Upper lobe of right lung (tissue), 1 donor: Measurements from ENCODE around the gene ATP5F1D. TPM values are rescaled to one million over a fixed set of nuclear protein-coding genes. Genes with fewer than 3 reads are reported as not detected.

Source experiments
- ATAC-seq: fragments of 200-7000 bp; cut with Tn5 transposase; one replicate; pipeline ENCODE4 v1.9.1; 2020; ENCODE audit warnings: mild to moderate bottlenecking, moderate library complexity
- DNase-seq: peaks from one replicate; pipeline ENCODE4 v3.0.0-alpha.2; 2020
- H3K27ac ChIP-seq: fragments of 200-600 bp; one replicate; pipeline ENCODE4 v1.8.0; 2022
- H3K27me3 ChIP-seq: fragments of 200-600 bp; one replicate; pipeline ENCODE4 v1.8.0; 2022; ENCODE audit warnings: mild to moderate bottlenecking
- H3K36me3 ChIP-seq: fragments of 200-600 bp; one replicate; pipeline ENCODE4 v1.8.0; 2022
- H3K4me1 ChIP-seq: fragments of 200-600 bp; one replicate; pipeline ENCODE4 v1.8.0; 2022
- H3K4me3 ChIP-seq: fragments of 200-600 bp; one replicate; pipeline ENCODE4 v1.8.0; 2022; ENCODE audit warnings: mild to moderate bottlenecking
- H3K9me3 ChIP-seq: fragments of 200-600 bp; one replicate; pipeline ENCODE4 v1.8.0; 2022
- CTCF ChIP-seq: fragments of 200-600 bp; IDR thresholded peaks from one replicate; pipeline ENCODE4 v1.8.0; 2022; ENCODE audit warnings: antibody characterized with exemption
- intact Hi-C: fragments of 100-400 bp; cut with DNase I; formaldehyde crosslinking; loops from one replicate; pipeline ENCODE4 v1.11.0; 2022
- total RNA-seq: library from RNA; stranded (reverse); fragmentation: NEBNext Ultra II Directional; extraction: Animal tissue kit (Norgen Biotek cat#: 25700); gene quantifications from one replicate; pipeline ENCODE4 v1.2.1, GENCODE V29; 2021
- donor health status: DM: no; HTN: yes; CAD: no; lungs with severe emphysema.

The ATP5F1D gene
- total RNA-seq, 1 donor from 2014 or later: 126 TPM

- DNase-seq (no peak), ATAC-seq (no peak)
- Histone ChIP-seq H3K27me3 (peaks cover 88% of the 10 kb centered on the region), H3K4me1 (no peaks in the 10 kb centered on the region), H3K9me3 (no peaks in the 10 kb centered on the region), H3K27ac (no peak overlapping the region), H3K4me3 (no peak overlapping the region), H3K36me3 (no peaks in the 10 kb centered on the region)
- TF ChIP-seq CTCF: no peak
- intact Hi-C loops: no loop called here
These were observed 49.4 kb downstream of the ATP5F1D start for GRCh38 chr19:1290703-1291651.

GRCh38 chr19:1291761-1292418 lies 50.3 kb downstream of the ATP5F1D start:
- Histone ChIP-seq H3K4me1 (no peaks in the 10 kb centered on the region), H3K9me3 (no peaks in the 10 kb centered on the region), H3K27ac (no peak overlapping the region), H3K4me3 (no peak overlapping the region), H3K27me3 (peaks cover 82% of the 10 kb centered on the region), H3K36me3 (no peaks in the 10 kb centered on the region)
- ATAC-seq (no peak), DNase-seq (no peak)
- no peak for TF ChIP-seq CTCF
- intact Hi-C loops: no loop called here

- H3K4me1 ChIP-seq: no peaks in the 10 kb centered on the region
- intact Hi-C loops: no loop called here
- no peak overlapping the region for H3K4me3 ChIP-seq
- DNase-seq: no peak
- ATAC-seq: no peak
- no peaks in the 10 kb centered on the region for H3K9me3 ChIP-seq
- H3K27ac ChIP-seq: no peak overlapping the region
- TF ChIP-seq CTCF: no peak
- H3K36me3 ChIP-seq: no peaks in the 10 kb centered on the region
- peaks cover 75% of the 10 kb centered on the region for H3K27me3 ChIP-seq
These were observed 51.0 kb downstream of the ATP5F1D start for GRCh38 chr19:1292419-1293151.

GRCh38 chr19:1293782-1294604 lies 52.4 kb downstream of the ATP5F1D start:
- ATAC-seq: no peak
- H3K4me1 ChIP-seq: no peaks in the 10 kb centered on the region
- no peak for TF ChIP-seq CTCF
- H3K4me3 ChIP-seq: no peak overlapping the region
- no peak for DNase-seq
- intact Hi-C loops: no loop called here
- peaks cover 61% of the 10 kb centered on the region for H3K27me3 ChIP-seq
- no peak overlapping the region for H3K27ac ChIP-seq
- no peaks in the 10 kb centered on the region for H3K36me3 ChIP-seq
- H3K9me3 ChIP-seq: no peaks in the 10 kb centered on the region

Other genes with a start within 250 kb of the ATP5F1D start
- not detected for gene GRIN3B, start 241.3 kb upstream of the ATP5F1D start, total RNA-seq
- 167 TPM for gene TMEM259, start 220.6 kb upstream of the ATP5F1D start, total RNA-seq
- not detected for gene RNU6-2, start 220.2 kb upstream of the ATP5F1D start, total RNA-seq
- gene CNN2, start 215.1 kb upstream of the ATP5F1D start, total RNA-seq: 220 TPM
- 51.0 TPM for gene ABCA7, start 201.6 kb upstream of the ATP5F1D start, total RNA-seq
- 98.2 TPM for gene ARHGAP45, start 174.6 kb upstream of the ATP5F1D start, total RNA-seq
- 155 TPM for gene POLR2E, start 146.4 kb upstream of the ATP5F1D start, total RNA-seq
- 387 TPM for gene GPX4, start 137.8 kb upstream of the ATP5F1D start, total RNA-seq
- gene SBNO2, start 67.5 kb upstream of the ATP5F1D start, total RNA-seq: 125 TPM
- gene STK11, start 36.0 kb upstream of the ATP5F1D start, total RNA-seq: 51.8 TPM
- 1.0 TPM for gene CBARP, start 3.7 kb upstream of the ATP5F1D start, total RNA-seq
- gene MIDN, start 6.8 kb downstream of the ATP5F1D start, total RNA-seq: 135 TPM
- gene CIRBP, start 27.6 kb downstream of the ATP5F1D start, total RNA-seq: 322 TPM
- 41.4 TPM for gene FAM174C, start 33.8 kb downstream of the ATP5F1D start, total RNA-seq
- not detected for gene EFNA2, start 44.1 kb downstream of the ATP5F1D start, total RNA-seq
- gene NDUFS7, start 142.2 kb downstream of the ATP5F1D start, total RNA-seq: 78.2 TPM
- gene GAMT, start 159.8 kb downstream of the ATP5F1D start, total RNA-seq: 7.1 TPM
- 98.7 TPM for gene DAZAP1, start 165.8 kb downstream of the ATP5F1D start, total RNA-seq
- 841 TPM for gene RPS15, start 196.6 kb downstream of the ATP5F1D start, total RNA-seq
- gene APC2, start 208.4 kb downstream of the ATP5F1D start, total RNA-seq: 0.20 TPM
- gene C19orf25, start 237.5 kb downstream of the ATP5F1D start, total RNA-seq: 26.3 TPM
- 4.3 TPM for gene PCSK4, start 248.6 kb downstream of the ATP5F1D start, total RNA-seq
- gene REEP6, start 249.4 kb downstream of the ATP5F1D start, total RNA-seq: 1.2 TPM